HG03039 (cell line): ENCODE results near the gene IPO8.
"Not testable (repeated sequence)": the region's sequence is repeated elsewhere in the genome, so short reads cannot be mapped to it uniquely, and the experiment has no call there.

Source experiments
- ATAC-seq: cut with Tn5 transposase; IDR thresholded peaks from one replicate; pipeline ENCODE4 v1.9.1; 2021; ENCODE audit warnings: mild to moderate bottlenecking, moderate library complexity; ENCODE audit not compliant: unreplicated experiment

IPO8 gene

DNA sequence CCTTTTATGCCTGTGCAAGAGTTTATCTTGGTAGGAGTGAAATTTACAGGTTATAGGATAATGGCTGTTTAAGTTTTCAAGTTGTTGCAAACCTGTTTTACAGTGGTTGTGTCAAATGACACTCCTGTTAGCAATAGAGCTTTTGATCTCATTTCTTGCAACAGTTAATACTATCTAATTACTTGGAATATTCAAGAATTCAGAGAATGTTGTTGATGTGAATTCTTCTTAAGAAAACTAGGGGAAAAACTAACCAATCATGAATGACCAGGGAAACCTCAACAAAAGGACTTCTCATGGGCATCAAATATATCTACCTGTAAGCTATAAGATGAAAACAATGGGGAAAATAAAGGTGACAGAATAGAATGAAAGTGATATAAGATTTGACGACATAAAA lies 85.0 kb downstream of the IPO8 start:
- no peak for ATAC-seq

DNA sequence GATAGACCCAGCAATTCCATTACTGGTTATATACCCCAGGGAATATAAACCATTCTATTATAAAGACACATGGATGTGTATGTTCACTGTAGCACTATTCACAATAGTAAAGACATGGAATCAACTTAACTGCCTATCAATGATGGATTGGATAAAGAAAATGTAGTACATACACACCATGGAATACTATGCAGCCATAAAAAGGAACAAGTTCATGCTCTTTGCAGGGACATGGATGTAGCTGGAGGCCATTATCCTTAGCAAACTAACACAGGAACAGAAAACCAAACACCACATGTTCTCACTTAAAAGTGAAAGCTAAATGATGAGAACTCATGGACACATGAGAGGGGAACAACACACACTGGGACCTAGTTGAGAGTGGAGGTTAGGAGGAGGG lies 85.8 kb downstream of the IPO8 start:
- not testable (repeated sequence) for ATAC-seq

- ATAC-seq = not testable (repeated sequence)
Measured at GRCh38 chr12:30604302-30604701, 91.4 kb downstream of the IPO8 start.

GRCh38 chr12:30603129-30603528 lies 92.5 kb downstream of the IPO8 start:
- no peak for ATAC-seq

GRCh38 chr12:30602678-30603077 lies 93.0 kb downstream of the IPO8 start:
- ATAC-seq = no peak

DNA sequence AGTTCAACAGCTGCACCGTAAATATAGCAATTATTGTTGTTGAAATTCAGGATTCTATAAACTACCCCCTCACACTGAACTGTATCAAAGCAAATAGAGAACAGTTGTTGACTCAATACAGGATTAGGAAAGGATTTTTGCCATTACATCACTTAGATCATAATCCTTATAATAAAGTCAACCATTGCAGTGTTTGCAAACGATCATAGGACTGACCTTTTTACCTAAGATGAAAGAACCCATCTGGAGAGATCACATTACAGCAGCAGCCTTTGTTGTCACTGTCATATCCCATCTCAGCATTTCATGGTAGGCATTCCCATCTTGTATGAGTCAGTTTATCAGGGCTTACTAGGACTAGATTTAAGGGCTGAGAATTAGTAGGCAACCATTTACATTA lies 96.1 kb downstream of the IPO8 start:
- ATAC-seq = no peak

DNA sequence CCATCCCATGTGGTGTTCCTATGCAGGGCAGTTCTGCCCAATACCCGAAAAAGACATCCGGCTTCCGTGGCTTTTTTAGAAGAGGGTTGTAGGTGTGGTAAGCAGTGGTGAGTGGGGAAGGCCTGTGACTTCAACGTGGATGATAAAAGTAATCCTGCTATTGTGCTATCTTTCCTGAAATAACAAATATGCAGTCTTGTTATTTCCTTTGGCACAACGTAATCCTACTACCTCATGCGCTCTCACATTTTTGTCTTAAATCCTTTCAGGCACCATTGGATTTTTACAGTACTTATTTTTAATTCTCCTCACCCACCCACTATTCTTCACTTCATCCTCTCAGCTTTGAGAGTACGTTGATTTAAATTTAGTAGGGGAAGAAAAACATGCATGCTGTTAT lies 96.8 kb downstream of the IPO8 start:
- no peak for ATAC-seq

- ATAC-seq = no peak
Measured at GRCh38 chr12:30595742-30596141, 99.9 kb downstream of the IPO8 start.

GRCh38 chr12:30594509-30594908 lies 101.2 kb downstream of the IPO8 start:
- ATAC-seq = no peak

DNA sequence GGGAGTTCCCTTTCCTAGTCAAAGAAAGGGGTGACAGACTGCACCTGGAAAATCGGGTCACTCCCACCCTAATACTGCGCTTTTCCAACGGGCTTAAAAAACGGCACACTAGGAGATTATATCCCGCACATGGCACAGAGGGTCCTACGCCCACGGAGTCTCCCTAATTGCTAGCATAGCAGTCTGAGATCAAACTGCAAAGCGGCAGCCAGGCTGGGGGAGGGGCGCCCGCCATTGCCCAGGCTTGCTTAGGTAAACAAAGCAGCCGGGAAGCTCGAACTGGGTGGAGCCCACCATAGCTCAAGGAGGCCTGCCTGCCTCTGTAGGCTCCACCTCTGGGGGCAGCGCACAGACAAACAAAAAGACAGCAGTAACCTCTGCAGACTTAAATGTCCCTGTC lies 107.1 kb downstream of the IPO8 start:
- not testable (repeated sequence) for ATAC-seq

DNA sequence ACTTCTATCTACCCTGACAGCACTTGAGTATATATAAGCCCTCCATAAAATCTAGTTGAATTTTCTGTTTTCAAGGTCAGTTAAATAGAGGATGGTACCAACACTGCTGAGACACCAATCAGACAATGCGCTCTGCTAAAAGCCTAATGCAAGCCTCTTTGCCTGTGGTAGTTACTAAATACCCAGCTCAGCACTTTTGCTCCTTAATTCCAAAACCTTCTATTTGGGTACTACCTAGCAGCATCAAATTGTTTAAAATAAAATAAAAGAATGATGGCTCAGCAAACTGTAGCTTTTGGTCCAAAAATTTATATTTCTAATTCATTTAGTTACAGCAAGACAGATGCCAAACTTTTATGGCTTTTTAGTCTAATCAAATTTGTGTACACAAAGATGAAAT lies 107.9 kb downstream of the IPO8 start:
- ATAC-seq = no peak

GRCh38 chr12:30585877-30586276 lies 109.8 kb downstream of the IPO8 start:
- ATAC-seq = no peak

DNA sequence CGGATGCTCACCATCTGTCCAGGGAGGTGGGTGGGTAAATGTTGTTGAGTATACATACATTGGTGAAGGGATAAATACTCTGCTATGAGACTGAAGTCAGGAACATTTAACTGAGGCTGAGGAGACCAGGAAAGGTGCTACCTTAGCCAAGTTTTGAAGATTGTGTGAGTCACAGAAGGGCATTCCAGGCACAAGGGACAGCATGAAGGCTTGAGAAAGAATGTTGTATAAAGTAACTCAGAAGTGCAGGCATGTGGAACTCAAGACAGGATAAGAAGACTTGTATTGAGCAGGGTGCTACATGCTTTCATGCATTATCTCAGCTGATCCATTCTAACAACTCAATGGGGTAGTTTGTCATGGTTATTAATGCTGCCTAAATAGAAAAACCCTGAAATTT lies 112.7 kb downstream of the IPO8 start:
- no peak for ATAC-seq

GRCh38 chr12:30580344-30580743 lies 115.3 kb downstream of the IPO8 start:
- no peak for ATAC-seq
